DMS53 treated with DMSO at 0.1 percent for 48 hours (cell line): ENCODE data around the gene KRTAP19-8.

Experiments
- DNase-seq: peaks from one replicate; lab custom pipeline; 2025; ENCODE audit not compliant: unreplicated experiment; lab: John Stamatoyannopoulos, UW

Gene KRTAP19-8

GRCh38 chr21:31038376-31038775, at the start of gene KRTAP19-8:
KRTAP19-8 (minus strand) TSS chr21:31038476; CDS start chr21:31038443, 33 bp downstream.
- no peak for DNase-seq

- no peak for DNase-seq
These were observed 49.6 kb upstream of the KRTAP19-8 start for GRCh38 chr21:31087639-31088473.

DNA sequence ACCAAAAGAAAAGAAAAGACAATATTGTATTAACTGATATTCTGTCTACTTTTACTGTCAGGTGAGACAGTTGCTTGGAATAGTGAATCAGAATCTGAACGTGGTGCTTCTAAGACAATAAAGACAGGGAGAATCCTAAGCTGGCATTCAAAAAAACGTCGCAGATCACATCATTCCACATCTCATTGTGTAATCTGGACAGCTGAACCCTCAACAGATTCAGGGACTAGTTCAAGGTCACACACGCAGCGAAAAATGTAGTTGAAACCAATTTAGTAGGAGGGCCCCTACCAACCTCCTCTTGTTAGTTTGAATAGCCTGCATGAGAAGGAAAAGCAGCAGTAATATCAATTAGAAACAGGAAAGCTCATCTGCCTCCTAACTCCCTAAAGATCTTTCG, 46.4 kb upstream of the KRTAP19-8 start:
- no peak for DNase-seq

- DNase-seq: no peak
These were observed 40.5 kb upstream of the KRTAP19-8 start for GRCh38 chr21:31078796-31079195.

DNA sequence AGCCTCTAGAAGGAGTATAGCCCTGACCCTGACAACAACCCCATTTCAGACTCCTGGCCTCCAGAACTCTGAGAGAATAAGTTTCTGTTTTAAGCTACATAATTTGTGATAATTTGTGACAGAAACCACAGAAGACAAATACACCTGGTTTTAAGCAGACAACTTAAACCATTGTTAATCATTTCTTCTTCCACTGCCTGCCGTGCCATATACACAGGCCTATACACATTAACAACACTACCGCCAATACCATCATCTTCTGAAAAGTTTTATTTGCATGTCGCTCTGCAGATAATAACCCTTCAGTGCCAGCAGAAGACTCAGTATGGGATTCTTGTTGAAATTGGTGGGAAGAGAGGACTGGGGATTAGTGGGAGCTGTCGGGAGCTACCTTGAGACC, 39.9 kb upstream of the KRTAP19-8 start:
- DNase-seq: no peak

- DNase-seq: no peak
These were observed 37.6 kb upstream of the KRTAP19-8 start for GRCh38 chr21:31075848-31076247.

DNA sequence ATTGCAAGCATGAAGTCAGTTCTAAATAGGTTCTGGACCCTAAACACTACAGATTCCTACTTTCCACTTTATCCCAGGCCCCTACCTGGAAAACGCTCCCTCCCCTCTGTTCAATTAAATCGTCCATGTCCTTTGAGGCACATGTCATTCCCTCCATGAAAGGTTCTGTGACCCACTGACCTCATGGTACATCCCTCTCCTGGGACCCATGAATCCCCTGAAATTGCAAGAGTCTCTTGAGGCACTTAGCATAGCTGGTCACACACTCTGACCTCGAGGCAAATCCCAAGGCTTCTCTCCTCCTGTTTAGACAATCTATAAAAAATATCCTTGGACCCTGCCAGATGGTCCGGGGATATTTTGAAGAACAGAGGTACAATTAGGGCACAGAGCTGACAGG, 34.3 kb upstream of the KRTAP19-8 start:
- no peak for DNase-seq

- no peak for DNase-seq
These were observed 26.5 kb upstream of the KRTAP19-8 start for GRCh38 chr21:31064803-31065202.

DNA sequence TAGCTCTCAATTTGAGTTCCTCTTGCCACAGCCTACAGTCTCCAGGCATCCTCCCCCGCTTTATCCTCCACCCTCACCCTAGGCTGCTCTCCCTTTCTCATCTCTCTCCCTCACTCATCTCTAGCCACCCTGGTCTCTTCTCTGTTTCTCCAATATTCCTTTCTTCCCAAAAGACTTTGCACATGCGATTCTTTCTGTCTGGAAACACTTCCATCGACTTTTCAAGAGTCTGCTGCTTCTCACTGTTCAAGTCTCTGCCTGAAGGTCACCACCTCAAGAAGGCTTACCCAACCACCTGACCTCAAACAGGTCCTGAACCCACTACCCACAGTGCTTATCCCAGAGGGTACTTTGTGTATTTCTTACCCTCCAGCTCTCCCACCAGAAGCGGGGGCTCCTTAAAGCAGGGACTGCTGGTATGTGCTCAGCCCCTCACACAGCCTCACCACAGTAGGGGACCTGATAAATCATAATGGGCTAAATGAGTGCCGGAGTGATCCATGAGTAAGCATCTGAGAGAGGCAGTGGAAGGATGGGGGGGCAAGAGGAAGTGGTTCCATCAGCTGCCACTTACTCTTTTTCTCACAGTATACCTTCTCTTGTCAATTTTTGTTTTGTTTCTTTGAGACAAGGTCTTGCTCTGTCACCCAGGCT, 14.3 kb upstream of the KRTAP19-8 start:
- DNase-seq: no peak

- no peak for DNase-seq
These were observed 12.4 kb upstream of the KRTAP19-8 start for GRCh38 chr21:31050577-31051157.

DNA sequence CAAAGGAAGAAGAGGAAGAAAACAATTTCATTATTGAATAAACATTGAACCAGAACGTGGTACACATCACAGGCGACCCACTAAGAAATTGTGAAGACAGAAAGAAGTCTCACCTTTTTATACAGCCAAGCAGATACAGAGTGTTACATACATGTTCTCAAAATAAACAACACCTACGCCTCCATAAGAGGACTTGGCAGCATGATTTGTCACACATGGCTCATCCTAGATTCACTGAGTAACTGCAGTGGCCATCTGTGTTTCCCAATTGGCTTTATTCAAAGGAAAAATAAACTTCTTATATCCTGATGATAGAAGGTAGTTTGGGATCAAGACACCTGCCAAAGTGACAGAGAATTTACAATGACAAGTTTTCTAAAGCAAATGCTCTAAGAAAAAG, 7.6 kb upstream of the KRTAP19-8 start:
- no peak for DNase-seq

GRCh38 chr21:31043471-31043870, 5.2 kb upstream of the KRTAP19-8 start:
- no peak for DNase-seq

GRCh38 chr21:31042080-31042464, 3.8 kb upstream of the KRTAP19-8 start:
- DNase-seq: no peak

DNA sequence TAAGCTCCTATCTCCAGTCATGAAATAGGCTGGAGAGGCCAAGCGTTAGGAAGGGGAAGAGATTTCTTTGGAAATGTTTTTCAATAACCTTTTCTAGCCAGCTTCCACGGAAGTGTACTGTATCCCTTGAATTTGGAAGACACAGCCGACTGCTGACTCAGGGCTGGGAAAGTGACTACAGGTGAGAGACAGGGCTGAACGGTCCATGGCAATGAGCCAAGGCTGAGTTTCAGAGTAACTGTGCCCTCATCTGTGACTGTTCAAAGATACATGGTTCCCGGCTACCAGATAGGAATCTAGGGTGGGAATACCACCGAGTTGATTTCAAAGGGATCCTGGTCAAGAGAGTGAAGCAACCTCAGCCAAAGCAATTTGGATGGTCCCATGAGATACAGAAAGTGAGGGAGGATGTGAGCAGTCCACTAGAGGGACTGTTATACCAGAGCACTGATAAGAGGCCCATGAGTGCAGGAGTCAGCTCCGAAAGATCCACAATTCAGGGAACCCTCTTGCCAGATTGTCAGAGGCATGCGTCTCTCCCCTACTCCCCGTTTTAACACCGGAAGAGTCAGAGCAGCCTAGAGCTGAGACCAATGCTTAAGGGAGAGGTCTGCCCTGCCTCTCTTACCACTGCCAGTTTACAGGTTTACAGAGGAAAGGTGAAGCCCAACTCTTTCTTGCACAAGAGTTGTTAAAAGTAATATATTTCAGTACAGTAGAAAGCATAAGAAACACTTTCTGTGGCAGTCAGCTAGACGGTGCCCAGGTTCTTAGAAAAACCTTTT, 3.2 kb upstream of the KRTAP19-8 start:
- no peak for DNase-seq

DNA sequence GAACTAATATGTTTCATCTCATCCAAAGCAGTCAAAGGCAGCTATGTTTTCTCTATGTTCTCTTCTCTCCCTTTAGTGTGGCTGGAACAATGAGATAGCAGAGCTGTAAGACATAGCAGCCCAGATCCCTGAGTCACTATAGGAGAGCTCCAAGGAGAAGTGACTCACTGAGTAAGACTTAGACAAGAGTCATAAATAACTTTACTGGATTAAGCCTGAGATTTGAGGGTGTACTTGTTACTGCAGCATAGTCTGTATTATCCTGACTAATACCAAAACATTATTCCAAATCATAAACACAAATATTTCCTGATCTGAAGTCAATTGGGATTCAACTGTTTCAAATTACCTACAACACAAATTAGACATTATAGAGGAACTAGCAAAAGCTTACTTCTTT, 3.9 kb downstream of the KRTAP19-8 start:
- no peak for DNase-seq

DNA sequence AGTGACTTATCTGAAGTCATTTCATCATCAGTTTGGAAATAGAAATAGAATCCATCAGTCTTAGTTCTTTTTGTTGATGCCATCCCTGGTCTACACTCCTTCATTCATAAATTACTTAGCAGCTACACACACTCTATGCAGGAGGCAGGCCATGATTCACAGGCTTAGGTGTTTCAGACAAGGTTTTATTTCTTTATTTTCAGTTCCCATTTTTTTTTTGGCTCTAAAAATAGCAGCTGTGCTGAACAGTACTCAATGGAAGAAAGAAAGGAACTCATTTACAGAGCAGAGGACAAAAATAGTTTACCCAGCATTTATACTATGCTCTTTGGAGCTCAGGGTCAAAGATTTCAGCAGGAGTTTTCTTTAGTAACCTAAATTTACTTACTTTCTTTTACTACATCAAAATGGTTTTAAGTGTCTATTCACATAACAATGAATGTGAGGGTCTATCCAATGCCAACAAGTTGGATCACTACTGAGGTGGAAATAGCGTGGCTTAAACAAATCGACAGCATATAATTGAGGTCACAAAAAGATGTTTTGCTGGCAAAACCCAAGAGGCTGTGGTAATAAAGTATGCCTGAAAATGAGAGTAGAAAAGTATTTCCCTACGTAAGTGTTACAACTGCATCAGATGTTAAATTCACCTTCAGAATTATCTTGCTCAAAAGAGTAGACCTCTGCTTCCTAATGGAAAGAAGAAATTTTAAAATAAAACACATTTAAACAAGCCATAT, 7.7 kb downstream of the KRTAP19-8 start:
- no peak for DNase-seq

DNA sequence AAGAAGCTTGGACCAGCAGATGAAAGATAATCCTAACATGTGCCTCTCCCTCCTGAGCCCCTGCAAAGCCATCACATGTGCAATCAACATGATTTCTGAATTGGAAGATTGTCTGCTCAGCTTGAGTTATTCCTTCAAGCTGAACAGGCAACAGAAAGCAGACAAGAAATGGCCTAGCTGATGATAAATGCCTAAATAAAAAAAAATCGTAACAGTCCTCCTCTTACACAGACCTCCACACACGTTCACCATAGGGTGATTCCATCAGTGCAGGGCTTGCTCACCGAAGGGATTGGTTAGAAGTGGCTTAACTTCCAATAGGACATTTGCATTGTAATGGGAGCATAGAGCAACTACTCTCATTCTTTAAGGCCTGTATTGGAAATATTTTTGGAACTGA, 14.6 kb downstream of the KRTAP19-8 start:
- no peak for DNase-seq

DNA sequence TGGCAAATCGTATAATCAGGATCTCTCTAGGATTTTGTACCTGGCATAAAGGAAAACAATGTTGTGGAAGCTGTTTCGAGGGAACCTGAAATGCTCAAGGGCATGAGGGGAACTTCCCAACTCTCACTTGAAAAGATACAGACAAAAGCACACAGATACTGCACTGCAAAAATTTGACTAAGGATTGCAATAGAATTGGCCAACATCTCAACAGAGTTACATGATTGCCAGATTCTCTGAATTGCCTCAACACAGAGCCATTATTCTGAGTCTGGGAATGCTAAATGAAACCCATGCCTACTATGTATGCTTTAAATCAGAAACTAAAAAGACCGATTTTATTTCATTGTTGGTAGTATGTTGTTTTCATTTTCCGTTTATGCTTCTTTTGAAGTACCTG, 16.0 kb downstream of the KRTAP19-8 start:
- DNase-seq: peak; percentile 31

GRCh38 chr21:31018232-31018631, 20.0 kb downstream of the KRTAP19-8 start:
- DNase-seq: no peak

- no peak for DNase-seq
These were observed 23.4 kb downstream of the KRTAP19-8 start for GRCh38 chr21:31014891-31015290.
